Thyroid gland (tissue), 4 donors: Measurements from ENCODE around the gene NRP2.

ENCODE experiments used
- POLR2A ChIP-seq, 2 donors: fragments of 450-650 bp; IDR thresholded peaks; one replicate each; pipeline ENCODE4 v1.6.1; 2017; ENCODE audit warnings: antibody characterized with exemption in 2 of 2, mild to moderate bottlenecking in 2 of 2, moderate library complexity in 1 of 2
- TF ChIP-seq, protein P1 (sequence below), 6 experiments: fragments of 200-600 bp in 3 of 6; fragments of 450-650 bp in 3 of 6; sonication (generic) in 3 of 6; IDR thresholded peaks; one replicate each; pipeline ENCODE4 v1.5.1; 2016 to 2019; ENCODE audit warnings: antibody characterized with exemption in 6 of 6, mild to moderate bottlenecking in 2 of 6, inconsistent platforms in 1 of 6, moderate library complexity in 1 of 6

DNA sequence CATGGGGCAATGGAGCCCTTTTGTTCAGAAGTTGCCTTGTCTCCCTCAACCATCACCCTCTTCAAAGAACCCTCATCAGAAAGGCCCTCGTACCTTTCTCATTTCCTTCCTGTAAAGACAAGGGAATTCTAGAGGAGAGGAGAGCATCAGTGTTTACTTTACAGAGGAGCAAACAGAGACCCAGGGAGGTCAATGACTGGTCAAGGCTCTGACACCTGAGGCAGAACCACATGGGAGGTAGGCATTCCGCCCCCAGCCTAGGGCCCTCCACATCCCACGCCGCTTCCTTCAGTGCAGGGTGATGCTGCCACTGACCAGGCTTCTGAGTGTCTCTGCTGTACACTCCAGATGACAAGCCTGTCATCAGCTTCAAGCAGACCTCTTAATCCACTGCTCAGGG, 104.7 kb downstream of the NRP2 start:
- TF ChIP-seq, protein P1, sequence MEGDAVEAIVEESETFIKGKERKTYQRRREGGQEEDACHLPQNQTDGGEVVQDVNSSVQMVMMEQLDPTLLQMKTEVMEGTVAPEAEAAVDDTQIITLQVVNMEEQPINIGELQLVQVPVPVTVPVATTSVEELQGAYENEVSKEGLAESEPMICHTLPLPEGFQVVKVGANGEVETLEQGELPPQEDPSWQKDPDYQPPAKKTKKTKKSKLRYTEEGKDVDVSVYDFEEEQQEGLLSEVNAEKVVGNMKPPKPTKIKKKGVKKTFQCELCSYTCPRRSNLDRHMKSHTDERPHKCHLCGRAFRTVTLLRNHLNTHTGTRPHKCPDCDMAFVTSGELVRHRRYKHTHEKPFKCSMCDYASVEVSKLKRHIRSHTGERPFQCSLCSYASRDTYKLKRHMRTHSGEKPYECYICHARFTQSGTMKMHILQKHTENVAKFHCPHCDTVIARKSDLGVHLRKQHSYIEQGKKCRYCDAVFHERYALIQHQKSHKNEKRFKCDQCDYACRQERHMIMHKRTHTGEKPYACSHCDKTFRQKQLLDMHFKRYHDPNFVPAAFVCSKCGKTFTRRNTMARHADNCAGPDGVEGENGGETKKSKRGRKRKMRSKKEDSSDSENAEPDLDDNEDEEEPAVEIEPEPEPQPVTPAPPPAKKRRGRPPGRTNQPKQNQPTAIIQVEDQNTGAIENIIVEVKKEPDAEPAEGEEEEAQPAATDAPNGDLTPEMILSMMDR (IDR thresholded peaks at IDR 0.05) = no peak
- no peak for TF ChIP-seq POLR2A (IDR thresholded peaks at IDR 0.05)
